NOMO-1 treated with dmso at 0.1 percent for 144 hours (cell line): ENCODE results near the gene EZR.
"Not testable (repeated sequence)": the region's sequence is repeated elsewhere in the genome, so short reads cannot be mapped to it uniquely, and the experiment has no call there.

Source experiments
- DNase-seq: peaks from one replicate; lab custom pipeline; 2025; ENCODE audit not compliant: unreplicated experiment; lab: John Stamatoyannopoulos, UW

Gene EZR

GRCh38 chr6:158799051-158799792 lies 19.9 kb downstream of the EZR start:
- no peak for DNase-seq

- DNase-seq = no peak
Measured at GRCh38 chr6:158798311-158798710, 20.9 kb downstream of the EZR start.

GRCh38 chr6:158797331-158798310 lies 21.5 kb downstream of the EZR start:
- DNase-seq = no peak

GRCh38 chr6:158796353-158796752 lies 22.8 kb downstream of the EZR start:
- DNase-seq = no peak

GRCh38 chr6:158795516-158795915 lies 23.7 kb downstream of the EZR start:
- DNase-seq = no peak

- DNase-seq = no peak
Measured at GRCh38 chr6:158793432-158793831, 25.7 kb downstream of the EZR start.

- not testable (repeated sequence) for DNase-seq
Measured at GRCh38 chr6:158792505-158792904, 26.7 kb downstream of the EZR start.

- DNase-seq = no peak
Measured at GRCh38 chr6:158791274-158791855, 27.8 kb downstream of the EZR start.

- no peak for DNase-seq
Measured at GRCh38 chr6:158789115-158789917, 29.9 kb downstream of the EZR start.

GRCh38 chr6:158787395-158787794 lies 31.8 kb downstream of the EZR start:
- DNase-seq = no peak

GRCh38 chr6:158786645-158787304 lies 32.4 kb downstream of the EZR start:
- no peak for DNase-seq

- no peak for DNase-seq
Measured at GRCh38 chr6:158785036-158785435, 34.1 kb downstream of the EZR start.

GRCh38 chr6:158784505-158784904 lies 34.7 kb downstream of the EZR start:
- DNase-seq = no peak

- DNase-seq = no peak
Measured at GRCh38 chr6:158783851-158784250, 35.3 kb downstream of the EZR start.

GRCh38 chr6:158783167-158783450 lies 36.1 kb downstream of the EZR start:
- DNase-seq = no peak

GRCh38 chr6:158782432-158783166 lies 36.6 kb downstream of the EZR start:
- no peak for DNase-seq

GRCh38 chr6:158781692-158782373 lies 37.3 kb downstream of the EZR start:
- no peak for DNase-seq

GRCh38 chr6:158780988-158781691 lies 38.0 kb downstream of the EZR start:
- DNase-seq = no peak
